Measurements from ENCODE around the gene RAPGEF6. TPM values are rescaled to one million over a fixed set of nuclear protein-coding genes. Genes with fewer than 3 reads are reported as not detected.
"Not testable (repeated sequence)": the region's sequence is repeated elsewhere in the genome, so short reads cannot be mapped to it uniquely, and the experiment has no call there.

RAPGEF6 gene
- polyA plus RNA-seq, 3 donors, result 13.5 to 19.1 (median 16.5) TPM

GRCh38 chr5:131382407-131383395 is 252.3 kb downstream of the RAPGEF6 start:
- DNase-seq (ENCODE audit: extremely low read depth in 1 of 11, low read depth in 9 of 11, low spot score in 4 of 11), result peak in 1 of 11 donors; percentile 27

- no peak for DNase-seq (ENCODE audit: extremely low read depth in 1 of 11, low read depth in 9 of 11, low spot score in 4 of 11)
Observed at GRCh38 chr5:131381777-131382176, 253.3 kb downstream of the RAPGEF6 start.

GRCh38 chr5:131381021-131381420 is 254.0 kb downstream of the RAPGEF6 start:
- DNase-seq (ENCODE audit: extremely low read depth in 1 of 11, low read depth in 9 of 11, low spot score in 4 of 11), result no peak

- not testable (repeated sequence) for DNase-seq (ENCODE audit: extremely low read depth in 1 of 11, low read depth in 9 of 11, low spot score in 4 of 11)
Observed at GRCh38 chr5:131380238-131380637, 254.8 kb downstream of the RAPGEF6 start.

GRCh38 chr5:131379723-131380122 is 255.3 kb downstream of the RAPGEF6 start:
- peak in 1 of 11 donors; percentile 49 for DNase-seq (ENCODE audit: extremely low read depth in 1 of 11, low read depth in 9 of 11, low spot score in 4 of 11)

GRCh38 chr5:131378721-131379541 is 256.1 kb downstream of the RAPGEF6 start:
- no peak for DNase-seq (ENCODE audit: extremely low read depth in 1 of 11, low read depth in 9 of 11, low spot score in 4 of 11)

GRCh38 chr5:131377785-131378325 is 257.2 kb downstream of the RAPGEF6 start:
- DNase-seq (ENCODE audit: extremely low read depth in 1 of 11, low read depth in 9 of 11, low spot score in 4 of 11), result no peak

GRCh38 chr5:131377346-131377745 is 257.7 kb downstream of the RAPGEF6 start:
- DNase-seq (ENCODE audit: extremely low read depth in 1 of 11, low read depth in 9 of 11, low spot score in 4 of 11), result no peak

- no peak for DNase-seq (ENCODE audit: extremely low read depth in 1 of 11, low read depth in 9 of 11, low spot score in 4 of 11)
Observed at GRCh38 chr5:131375351-131375750, 259.7 kb downstream of the RAPGEF6 start.

Other genes with a start within 250 kb of the RAPGEF6 start
- gene FNIP1, start 161.8 kb upstream of the RAPGEF6 start, polyA plus RNA-seq (ENCODE audit: insufficient read length in 3 of 3), result 10 to 100 TPM; 13.8 to 19.7 (median 16.6) TPM